Mesothelial cell of epicardium (in vitro differentiated cells): ENCODE measurements around the gene TMC5. TPM values are rescaled to one million over a fixed set of nuclear protein-coding genes. Genes with fewer than 3 reads are reported as not detected.

Experiments used
- DNase-seq, 2 experiments: peaks; one replicate each; pipeline ENCODE4 v3.0.0; 2021; ENCODE audit warnings: low spot score in 2 of 2; ENCODE audit not compliant: unreplicated experiment in 2 of 2
- H3K27ac Mint-ChIP-seq: 2 replicates; pipeline ENCODE4 v1.8.0; 2021; ENCODE audit warnings: mixed read lengths
- H3K27me3 Mint-ChIP-seq: 2 replicates; pipeline ENCODE4 v1.8.0; 2021; ENCODE audit warnings: low read depth, mixed read lengths
- H3K36me3 Mint-ChIP-seq: 2 replicates; pipeline ENCODE4 v1.8.0; 2021; ENCODE audit warnings: mixed read lengths
- H3K4me1 Mint-ChIP-seq: 2 replicates; pipeline ENCODE4 v1.8.0; 2021; ENCODE audit warnings: mixed read lengths
- H3K4me3 Mint-ChIP-seq: 2 replicates; pipeline ENCODE4 v1.8.0; 2021; ENCODE audit warnings: mild to moderate bottlenecking, moderate library complexity, mixed read lengths
- H3K9me3 Mint-ChIP-seq: 2 replicates; pipeline ENCODE4 v1.8.0; 2021; ENCODE audit warnings: mixed read lengths
- total RNA-seq: library from RNA; stranded (reverse); gene quantifications from 3 replicates; pipeline ENCODE4 v1.2.1, GENCODE V29; 2021
- TF ChIP-seq, protein P1 (sequence below): fragments of 200-600 bp; sonication (generic); IDR thresholded peaks from one replicate; pipeline ENCODE4 v1.5.0; 2021; ENCODE audit warnings: antibody characterized with exemption; ENCODE audit not compliant: unreplicated experiment

TMC5 gene
- total RNA-seq, 1 donor from 2014 or later = 1.4 TPM

DNA sequence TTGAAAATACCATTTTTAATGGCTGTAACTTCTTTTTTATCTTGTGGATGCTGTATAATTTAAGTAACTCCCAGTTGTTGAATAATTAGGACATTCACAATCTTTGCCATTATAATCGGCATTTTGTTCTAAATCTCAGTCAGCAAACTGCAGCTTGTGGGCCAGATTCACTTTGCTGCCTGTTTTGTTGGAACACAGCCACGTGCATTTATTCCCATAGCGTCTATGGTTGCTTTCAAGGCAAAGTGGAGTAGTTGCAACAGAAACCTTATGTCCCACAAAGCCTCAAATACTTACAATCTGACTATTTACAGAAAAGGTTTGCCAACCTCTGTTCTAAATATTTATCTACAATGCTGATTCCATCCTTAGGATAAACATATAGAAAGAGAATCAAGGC, 39.2 kb upstream of the TMC5 start:
- DNase-seq = no peak
- H3K36me3 Mint-ChIP-seq = no peaks in the 10 kb centered on the region
- no peaks in the 10 kb centered on the region for H3K9me3 Mint-ChIP-seq
- peaks cover 2% of the 10 kb centered on the region for H3K27me3 Mint-ChIP-seq
- H3K27ac Mint-ChIP-seq = no peak overlapping the region
- H3K4me3 Mint-ChIP-seq = no peak overlapping the region
- TF ChIP-seq, protein P1, sequence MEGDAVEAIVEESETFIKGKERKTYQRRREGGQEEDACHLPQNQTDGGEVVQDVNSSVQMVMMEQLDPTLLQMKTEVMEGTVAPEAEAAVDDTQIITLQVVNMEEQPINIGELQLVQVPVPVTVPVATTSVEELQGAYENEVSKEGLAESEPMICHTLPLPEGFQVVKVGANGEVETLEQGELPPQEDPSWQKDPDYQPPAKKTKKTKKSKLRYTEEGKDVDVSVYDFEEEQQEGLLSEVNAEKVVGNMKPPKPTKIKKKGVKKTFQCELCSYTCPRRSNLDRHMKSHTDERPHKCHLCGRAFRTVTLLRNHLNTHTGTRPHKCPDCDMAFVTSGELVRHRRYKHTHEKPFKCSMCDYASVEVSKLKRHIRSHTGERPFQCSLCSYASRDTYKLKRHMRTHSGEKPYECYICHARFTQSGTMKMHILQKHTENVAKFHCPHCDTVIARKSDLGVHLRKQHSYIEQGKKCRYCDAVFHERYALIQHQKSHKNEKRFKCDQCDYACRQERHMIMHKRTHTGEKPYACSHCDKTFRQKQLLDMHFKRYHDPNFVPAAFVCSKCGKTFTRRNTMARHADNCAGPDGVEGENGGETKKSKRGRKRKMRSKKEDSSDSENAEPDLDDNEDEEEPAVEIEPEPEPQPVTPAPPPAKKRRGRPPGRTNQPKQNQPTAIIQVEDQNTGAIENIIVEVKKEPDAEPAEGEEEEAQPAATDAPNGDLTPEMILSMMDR = no peak
- H3K4me1 Mint-ChIP-seq = peaks cover 13% of the 10 kb centered on the region

DNA sequence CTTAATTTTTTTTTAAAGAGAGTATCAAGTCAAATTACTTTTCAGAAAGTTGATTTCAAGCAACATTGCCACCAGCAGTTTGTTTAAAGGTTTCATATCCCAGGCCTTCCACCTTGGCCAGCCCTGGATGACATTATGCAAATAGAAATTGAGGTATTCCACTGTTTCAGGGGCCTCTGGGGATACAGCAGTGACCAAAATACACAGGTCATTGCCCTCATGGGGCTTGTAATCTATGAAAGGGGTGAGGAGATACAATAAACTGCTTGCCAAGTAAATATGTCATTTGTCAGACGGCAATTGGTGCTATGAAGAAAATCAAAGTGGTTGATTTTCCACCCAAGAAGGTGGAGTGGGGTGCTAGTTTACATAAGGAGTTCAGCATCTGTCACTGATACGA, 37.8 kb upstream of the TMC5 start:
- no peak overlapping the region for H3K27ac Mint-ChIP-seq

DNA sequence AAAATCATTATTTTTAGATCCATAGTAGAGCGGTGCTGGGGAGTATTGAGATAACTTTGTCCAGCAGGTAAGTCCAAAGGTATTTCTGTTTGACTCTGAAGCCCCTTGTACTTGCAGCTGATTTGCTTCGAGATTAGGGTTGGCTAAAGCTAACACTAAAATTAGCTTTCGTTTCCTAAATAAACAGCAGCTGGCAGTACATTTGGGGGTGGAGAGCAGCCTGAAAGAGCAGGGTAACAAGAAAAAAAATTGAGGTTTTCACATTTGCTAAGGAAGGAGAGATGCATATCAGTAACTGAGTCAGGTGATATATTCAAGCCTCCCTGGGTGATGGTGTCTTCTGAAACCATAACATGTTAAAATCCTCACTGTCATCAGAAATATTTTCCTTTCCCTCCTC, 37.4 kb upstream of the TMC5 start:
- Mint-ChIP-seq H3K4me1 (peaks cover 13% of the 10 kb centered on the region), H3K27ac (no peak overlapping the region), H3K4me3 (no peak overlapping the region), H3K9me3 (no peaks in the 10 kb centered on the region), H3K27me3 (peaks cover 2% of the 10 kb centered on the region), H3K36me3 (no peaks in the 10 kb centered on the region)
- no peak for DNase-seq
- TF ChIP-seq, protein P1 = no peak

More for the DNA sequence above, 37.8 kb upstream of the TMC5 start:
- TF ChIP-seq, protein P1 = no peak
- Mint-ChIP-seq H3K27me3 (peaks cover 2% of the 10 kb centered on the region), H3K9me3 (no peaks in the 10 kb centered on the region), H3K36me3 (no peaks in the 10 kb centered on the region), H3K4me3 (no peak overlapping the region), H3K4me1 (peaks cover 13% of the 10 kb centered on the region)
- no peak for DNase-seq

DNA sequence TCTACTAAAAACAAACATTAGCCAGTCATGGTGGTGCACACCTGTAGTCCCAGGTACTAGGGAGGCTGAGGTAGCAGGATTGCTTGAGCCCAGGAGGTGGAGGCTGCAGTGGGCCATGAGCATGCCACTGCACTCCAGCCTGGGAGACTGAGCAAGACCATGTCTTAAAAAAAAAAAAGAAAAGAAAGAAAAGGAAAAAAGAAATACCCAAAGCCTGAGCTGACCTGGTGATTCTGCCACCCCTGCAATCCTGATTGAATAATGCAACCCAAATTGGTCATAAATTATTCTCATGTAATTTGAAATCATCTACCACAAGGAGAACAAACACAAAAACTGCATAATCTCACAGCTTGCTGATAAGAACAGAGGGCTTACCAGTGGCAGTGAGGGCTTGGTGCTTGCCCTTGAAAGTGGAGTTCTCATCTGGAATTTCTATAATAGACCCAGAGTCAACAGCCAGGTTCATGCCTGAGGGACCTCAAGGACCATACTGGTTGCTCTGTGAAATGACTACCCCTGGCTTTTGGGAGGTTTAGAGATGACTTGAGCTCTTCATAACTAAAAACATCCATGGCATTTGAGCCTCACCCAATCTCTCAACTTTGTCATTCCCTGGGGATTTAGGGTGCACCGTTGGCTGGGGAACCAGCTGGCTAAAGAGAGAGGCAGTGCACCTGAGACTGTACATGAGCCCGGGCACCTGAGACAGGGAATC, 35.4 kb upstream of the TMC5 start:
- H3K4me1 Mint-ChIP-seq = peaks cover 13% of the 10 kb centered on the region
- H3K36me3 Mint-ChIP-seq = no peaks in the 10 kb centered on the region
- TF ChIP-seq, protein P1 = no peak
- no peak overlapping the region for H3K4me3 Mint-ChIP-seq
- H3K27ac Mint-ChIP-seq = no peak overlapping the region
- DNase-seq = no peak
- H3K27me3 Mint-ChIP-seq = peaks cover 2% of the 10 kb centered on the region
- no peaks in the 10 kb centered on the region for H3K9me3 Mint-ChIP-seq

DNA sequence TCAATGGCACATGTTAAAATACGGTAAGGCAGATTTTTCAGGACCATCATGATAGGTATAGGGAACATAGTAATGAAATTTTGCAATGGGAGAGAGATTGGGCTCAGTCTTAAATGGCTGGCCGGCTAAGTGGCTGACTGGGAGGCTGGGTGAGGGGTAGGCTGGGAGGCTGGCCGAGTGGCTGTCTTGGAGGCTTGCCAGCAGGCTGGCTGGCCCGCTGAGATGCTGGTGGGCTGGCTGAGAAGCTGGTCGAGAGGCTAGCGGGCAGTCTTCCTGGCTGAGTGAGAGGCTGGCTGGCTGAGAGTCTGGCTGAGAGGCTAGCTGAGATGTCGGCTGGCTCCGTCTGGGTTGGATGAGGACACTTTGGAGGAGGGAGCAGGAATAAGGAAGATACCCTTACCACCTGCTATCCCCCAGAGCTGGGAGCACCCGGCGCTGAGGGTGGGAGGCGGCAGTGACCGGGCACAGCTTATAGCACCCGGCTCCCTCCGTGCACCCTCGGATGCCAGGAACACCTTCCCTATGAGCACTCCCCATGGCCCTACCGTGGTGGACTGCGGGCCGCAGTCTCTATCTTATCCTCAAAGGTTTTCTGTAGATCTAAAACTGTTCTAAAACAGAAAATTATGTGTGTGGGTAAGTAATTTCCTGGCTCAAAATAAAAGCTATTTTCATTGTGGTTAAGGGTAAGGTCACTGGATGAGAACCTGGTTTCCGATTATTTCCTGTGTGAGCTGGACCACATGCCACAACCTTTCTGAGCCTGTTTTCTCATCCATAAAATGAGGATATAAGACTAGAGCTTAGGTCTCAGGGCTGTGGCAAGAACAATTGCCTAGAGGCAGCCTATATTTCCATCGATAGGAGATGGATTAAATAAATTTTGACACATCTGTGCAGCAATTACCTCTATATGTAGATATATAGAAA, 34.5 kb upstream of the TMC5 start:
- Mint-ChIP-seq H3K9me3 (no peaks in the 10 kb centered on the region), H3K4me1 (peaks cover 13% of the 10 kb centered on the region), H3K36me3 (no peaks in the 10 kb centered on the region), H3K27ac (no peak overlapping the region), H3K27me3 (peaks cover 2% of the 10 kb centered on the region), H3K4me3 (no peak overlapping the region)
- no peak for DNase-seq
- TF ChIP-seq, protein P1 = no peak
